Prostate gland (tissue), 2 donors: ENCODE measurements around the gene FAM209B.

Experiments
- CTCF ChIP-seq, 4 experiments: fragments of 200-600 bp in 2 of 4; fragments of 450-650 bp in 2 of 4; sonication (generic) in 2 of 4; IDR thresholded peaks; 1 replicate in 3 of 4; 2 replicates in 1 of 4; pipeline ENCODE4 v1.5.1; 2016 to 2019; ENCODE audit warnings: antibody characterized with exemption in 4 of 4, mild to moderate bottlenecking in 2 of 4, moderate library complexity in 2 of 4
- POLR2A ChIP-seq: fragments of 450-650 bp; IDR thresholded peaks from one replicate; pipeline ENCODE4 v1.6.1; 2016; ENCODE audit warnings: antibody characterized with exemption, mild to moderate bottlenecking
- POLR2AphosphoS5 ChIP-seq: sonication (generic); formaldehyde crosslinking; IDR thresholded peaks from one replicate; pipeline ENCODE4 v1.6.1; 2017; ENCODE audit warnings: antibody characterized with exemption

GRCh38 chr20:56513161-56514150, 19.6 kb upstream of the FAM209B start:
- TF ChIP-seq CTCF (IDR thresholded peaks at IDR 0.05) (no peak), POLR2A (no peak), POLR2AphosphoS5 (no peak)
